ENCODE measurements around the gene UGT1A7. TPM values are rescaled to one million over a fixed set of nuclear protein-coding genes. Genes with fewer than 3 reads are reported as not detected.

The UGT1A7 gene
- total RNA-seq, 2 donors from 2014 or later, result 0.46 TPM; not detected in 1

- no peak overlapping the region for H3K4me3 ChIP-seq
- H3K4me1 ChIP-seq (replicated peaks), result no peaks in the 10 kb centered on the region
- H3K27me3 ChIP-seq (replicated peaks; ENCODE audit: insufficient read depth), result no peaks in the 10 kb centered on the region
- no peaks in the 10 kb centered on the region for H3K36me3 ChIP-seq
- WGBS, result 37% methylated on average over 11 of the region's 11 CpGs
- peak; percentile 86 to 90 (median 88) for TF ChIP-seq CTCF (IDR thresholded peaks at IDR 0.05)
- peak; percentile 70 for TF ChIP-seq POLR2AphosphoS5 (IDR thresholded peaks at IDR 0.05)
- TF ChIP-seq POLR2A (IDR thresholded peaks at IDR 0.05), result no peak
- intact Hi-C loops (cut with DNase I), result no loop called here
- no peaks in the 10 kb centered on the region for H3K9me3 ChIP-seq
- no peak overlapping the region for H3K27ac ChIP-seq
- DNase-seq (ENCODE audit: low spot score), result peak; percentile 85
Observed at GRCh38 chr2:233711312-233712008, 29.8 kb downstream of the UGT1A7 start.

GRCh38 chr2:233712611-233713261 lies 31.0 kb downstream of the UGT1A7 start, which contains the start of gene UGT1A5:
Gene UGT1A5, plus strand, starts transcription at chr2:233712907. Its CDS starts 85 bp downstream, at chr2:233712992.
- Histone ChIP-seq H3K4me3 (no peak within 1 kb of the TSS), H3K36me3 (no peaks in the 10 kb centered on the region), H3K9me3 (no peaks in the 10 kb centered on the region), H3K4me1 (replicated peaks) (no peaks in the 10 kb centered on the region), H3K27me3 (replicated peaks; ENCODE audit: insufficient read depth) (no peaks in the 10 kb centered on the region), H3K27ac (no peak within 1 kb of the TSS)
- intact Hi-C loops (cut with DNase I), result no loop called here
- no peak for DNase-seq (ENCODE audit: low spot score)
- no peak for TF ChIP-seq CTCF (IDR thresholded peaks at IDR 0.05)
- TF ChIP-seq POLR2AphosphoS5 (IDR thresholded peaks at IDR 0.05), result no peak
- no peak for TF ChIP-seq POLR2A (IDR thresholded peaks at IDR 0.05)
- WGBS, result 87% methylated on average over 14 of the region's 14 CpGs

- WGBS, result 72% methylated on average over 7 of the region's 7 CpGs
- no peak overlapping the region for H3K4me3 ChIP-seq
- DNase-seq (ENCODE audit: low spot score), result no peak
- no peaks in the 10 kb centered on the region for H3K36me3 ChIP-seq
- H3K27ac ChIP-seq, result no peak overlapping the region
- intact Hi-C loops (cut with DNase I), result no loop called here
- H3K27me3 ChIP-seq (replicated peaks; ENCODE audit: insufficient read depth), result no peaks in the 10 kb centered on the region
- H3K4me1 ChIP-seq (replicated peaks), result no peaks in the 10 kb centered on the region
- no peak for TF ChIP-seq POLR2AphosphoS5 (IDR thresholded peaks at IDR 0.05)
- no peak for TF ChIP-seq CTCF (IDR thresholded peaks at IDR 0.05)
- TF ChIP-seq POLR2A (IDR thresholded peaks at IDR 0.05), result no peak
- H3K9me3 ChIP-seq, result no peaks in the 10 kb centered on the region
Observed at GRCh38 chr2:233713262-233713615, 31.5 kb downstream of the UGT1A7 start.

- no peak for TF ChIP-seq CTCF (IDR thresholded peaks at IDR 0.05)
- no peak for TF ChIP-seq POLR2AphosphoS5 (IDR thresholded peaks at IDR 0.05)
- TF ChIP-seq POLR2A (IDR thresholded peaks at IDR 0.05), result no peak
- Histone ChIP-seq H3K4me3 (no peak overlapping the region), H3K9me3 (no peaks in the 10 kb centered on the region), H3K4me1 (replicated peaks) (no peaks in the 10 kb centered on the region), H3K36me3 (no peaks in the 10 kb centered on the region), H3K27ac (no peak overlapping the region), H3K27me3 (replicated peaks; ENCODE audit: insufficient read depth) (no peaks in the 10 kb centered on the region)
- no peak for DNase-seq (ENCODE audit: low spot score)
- intact Hi-C loops (cut with DNase I), result no loop called here
- WGBS, result 74% methylated on average over 2 of the region's 2 CpGs
Observed at GRCh38 chr2:233714121-233714520, 32.4 kb downstream of the UGT1A7 start.

- DNase-seq (ENCODE audit: low spot score), result no peak
- Histone ChIP-seq H3K36me3 (no peaks in the 10 kb centered on the region), H3K9me3 (no peaks in the 10 kb centered on the region), H3K4me3 (no peak within 1 kb of the TSS), H3K4me1 (replicated peaks) (no peaks in the 10 kb centered on the region), H3K27me3 (replicated peaks; ENCODE audit: insufficient read depth) (no peaks in the 10 kb centered on the region), H3K27ac (no peak within 1 kb of the TSS)
- TF ChIP-seq POLR2AphosphoS5 (IDR thresholded peaks at IDR 0.05), result no peak
- TF ChIP-seq CTCF (IDR thresholded peaks at IDR 0.05), result no peak
- no peak for TF ChIP-seq POLR2A (IDR thresholded peaks at IDR 0.05)
- intact Hi-C loops (cut with DNase I), result no loop called here
- 81% methylated on average over 7 of the region's 7 CpGs for WGBS
Observed at GRCh38 chr2:233718552-233718951, 36.9 kb downstream of the UGT1A7 start, which contains the start of gene UGT1A4. Gene UGT1A4, plus strand, starts transcription at chr2:233718736. Its CDS starts 85 bp downstream, at chr2:233718821.

All from prostate gland (tissue), 2 donors.